ENCODE data around the gene MLLT6.

Gene MLLT6

GRCh38 chr17:38745545-38745944 lies 40.5 kb downstream of the MLLT6 start:
- no peak for DNase-seq

GRCh38 chr17:38746004-38746848 lies 41.2 kb downstream of the MLLT6 start:
- DNase-seq: no peak

- no peak for DNase-seq
Observed at GRCh38 chr17:38746849-38747462, 41.9 kb downstream of the MLLT6 start.

- no peak for DNase-seq
Observed at GRCh38 chr17:38747463-38748148, 42.5 kb downstream of the MLLT6 start.

- DNase-seq: no peak
Observed at GRCh38 chr17:38748149-38748891, 43.2 kb downstream of the MLLT6 start, which contains the start of gene PCGF2. Gene PCGF2, minus strand, starts transcription at chr17:38748336. Its CDS starts 7,934 bp downstream, at chr17:38740402.

- no peak for DNase-seq
Observed at GRCh38 chr17:38748892-38749222, 43.8 kb downstream of the MLLT6 start.

- DNase-seq: no peak
Observed at GRCh38 chr17:38749223-38750043, 44.4 kb downstream of the MLLT6 start.

- no peak for DNase-seq
Observed at GRCh38 chr17:38750044-38750311, 44.9 kb downstream of the MLLT6 start.

- DNase-seq: no peak
Observed at GRCh38 chr17:38750312-38751121, 45.4 kb downstream of the MLLT6 start.

GRCh38 chr17:38751144-38751807 lies 46.2 kb downstream of the MLLT6 start:
- no peak for DNase-seq

GRCh38 chr17:38751808-38752307 lies 46.8 kb downstream of the MLLT6 start:
- DNase-seq: peak; percentile 82 to 87

- DNase-seq: peak; percentile 99
Observed at GRCh38 chr17:38752308-38753070, 47.4 kb downstream of the MLLT6 start, which contains the start of gene PSMB3. Gene PSMB3, plus strand, starts transcription at chr17:38752741. Its CDS starts 86 bp downstream, at chr17:38752827.

- no peak for DNase-seq
Observed at GRCh38 chr17:38753071-38753506, 48.0 kb downstream of the MLLT6 start.

GRCh38 chr17:38761612-38762011 lies 56.5 kb downstream of the MLLT6 start:
- peak in 1 of 2 donors; percentile 37 for DNase-seq

- no peak for DNase-seq
Observed at GRCh38 chr17:38762231-38762630, 57.2 kb downstream of the MLLT6 start.

- DNase-seq: no peak
Observed at GRCh38 chr17:38766341-38766740, 61.3 kb downstream of the MLLT6 start.

GRCh38 chr17:38768417-38768816 lies 63.3 kb downstream of the MLLT6 start:
- DNase-seq: no peak

- no peak for DNase-seq
Observed at GRCh38 chr17:38773258-38773657, 68.2 kb downstream of the MLLT6 start.

GRCh38 chr17:38777641-38778250 lies 72.7 kb downstream of the MLLT6 start:
- DNase-seq: no peak

Data from CD4-positive, alpha-beta T cell treated with Interferon alpha-2 for 1 hour (primary cell).